ENCODE data around the gene C5orf63. TPM values are rescaled to one million over a fixed set of nuclear protein-coding genes. Genes with fewer than 3 reads are reported as not detected.

Gene C5orf63
- total and polyA plus RNA-seq, 2 of the 8 experiments (the other 6 are each of a cell fraction or from before 2014, with no cell fraction given): 0.67 to 0.71 TPM

- TF ChIP-seq SIX5 (IDR thresholded peaks at IDR 0.05; ENCODE audit: low read depth, low read length): no peak
- TF ChIP-seq KDM5A (IDR thresholded peaks at IDR 0.05; ENCODE audit: low read length): no peak
- no peak for TF ChIP-seq HDAC2 (IDR thresholded peaks at IDR 0.05; ENCODE audit: borderline replicate concordance in 1 of 2, low read depth in 2 of 2, low read length in 2 of 2)
Observed at GRCh38 chr5:127013407-127013806, 59.9 kb downstream of the C5orf63 start (continued).

Measured in H1 (cell line).